Caco-2 (cell line): ENCODE results near the gene MYOD1. TPM values are rescaled to one million over a fixed set of nuclear protein-coding genes. Genes with fewer than 3 reads are reported as not detected.

Source experiments
- BruUV-seq: library from RNA; stranded (reverse); fragments of 400-500 nt; replicated peaks from 2 replicates; lab custom pipeline; 2021; lab: Mats Ljungman, UMichigan
- CTCF ChIA-PET: fragments of 300-600 bp; sonication (Branson Sonifier 250); formaldehyde crosslinking; loops from one replicate; lab custom pipeline; 2022; ENCODE audit warnings: antibody characterized with exemption; lab: Charles Lee
- POLR2A ChIA-PET: fragments of 300-600 bp; sonication (Branson Sonifier 250); formaldehyde crosslinking; loops from one replicate; lab custom pipeline; 2022; ENCODE audit warnings: antibody characterized with exemption; lab: Charles Lee
- DNase-seq, 2 experiments: peaks; one replicate each; pipeline versions ENCODE4 v3.0.0 to v3.0.0-alpha.2; 2020 to 2022
- H3K27me3 ChIP-seq: replicated peaks from 2 replicates; pipeline ENCODE4 v1.6.0; 2011; ENCODE audit warnings: low read length; ENCODE audit not compliant: control insufficient read depth, insufficient read depth
- H3K36me3 ChIP-seq: 2 replicates; pipeline ENCODE4 v1.5.1; 2011; ENCODE audit warnings: low read length; ENCODE audit not compliant: control insufficient read depth, insufficient read depth
- H3K4me1 ChIP-seq: fragments of 250-450 bp; sonication (Bioruptor Pico); 2 replicates; pipeline ENCODE4 v1.5.1; 2020; ENCODE audit warnings: mild to moderate bottlenecking
- H3K4me3 ChIP-seq: 2 replicates; pipeline ENCODE4 v1.5.1; 2011; ENCODE audit warnings: low read depth, mild to moderate bottlenecking, control low read depth, low read length
- H3K9me3 ChIP-seq: fragments of 250-450 bp; sonication (Bioruptor Pico); 2 replicates; pipeline ENCODE4 v1.5.1; 2020; ENCODE audit warnings: mild to moderate bottlenecking, moderate library complexity
- H3K27ac Mint-ChIP-seq: one replicate; pipeline ENCODE4 v1.8.0; 2022; ENCODE audit warnings: mixed read lengths; ENCODE audit not compliant: unreplicated experiment
- H3K27me3 Mint-ChIP-seq: one replicate; pipeline ENCODE4 v1.8.0; 2022; ENCODE audit warnings: mixed read lengths; ENCODE audit not compliant: insufficient read depth, unreplicated experiment
- H3K36me3 Mint-ChIP-seq: one replicate; pipeline ENCODE4 v1.8.0; 2022; ENCODE audit warnings: mild to moderate bottlenecking, mixed read lengths; ENCODE audit not compliant: insufficient read depth, unreplicated experiment
- H3K4me1 Mint-ChIP-seq: one replicate; pipeline ENCODE4 v1.8.0; 2022; ENCODE audit warnings: low read depth, mixed read lengths; ENCODE audit not compliant: unreplicated experiment
- H3K4me3 Mint-ChIP-seq: one replicate; pipeline ENCODE4 v1.8.0; 2022; ENCODE audit warnings: mild to moderate bottlenecking, moderate library complexity, mixed read lengths; ENCODE audit not compliant: unreplicated experiment
- H3K9me3 Mint-ChIP-seq: one replicate; pipeline ENCODE4 v1.8.0; 2022; ENCODE audit warnings: mixed read lengths; ENCODE audit not compliant: unreplicated experiment
- CTCF ChIP-seq, 2 experiments: fragments of 200-600 bp in 1 of 2; IDR thresholded peaks; 1 replicate in 1 of 2; 2 replicates in 1 of 2; pipeline versions ENCODE4 v1.5.1 to v1.8.0; 2011 to 2022; ENCODE audit warnings: antibody characterized with exemption in 1 of 2, control low read depth in 1 of 2, inconsistent platforms in 1 of 2, low read depth in 1 of 2, low read length in 1 of 2, mild to moderate bottlenecking in 1 of 2, moderate library complexity in 1 of 2; ENCODE audit not compliant: insufficient read depth in 1 of 2, severe bottlenecking in 1 of 2, unreplicated experiment in 1 of 2
- intact Hi-C: fragments of 100-400 bp; cut with micrococcal nuclease; formaldehyde crosslinking; loops from one replicate; pipeline ENCODE4 v1.10.0; 2022; ENCODE audit not compliant: unreplicated experiment
- total RNA-seq: library from RNA; stranded (reverse); gene quantifications from 2 replicates; pipeline ENCODE4 v1.2.3, GENCODE V29; 2022

MYOD1 gene
- total RNA-seq, 1 experiment from 2014 or later: not detected

- ChIA-PET POLR2A (no interaction called here), CTCF (no interaction called here)
- H3K9me3 Mint-ChIP-seq: no peaks in the 10 kb centered on the region
- BruUV-seq: no TSS peak
- H3K4me1 Mint-ChIP-seq: no peaks in the 10 kb centered on the region
- intact Hi-C loops: no loop called here
- H3K27me3 Mint-ChIP-seq: peaks cover 10% of the 10 kb centered on the region
- H3K36me3 Mint-ChIP-seq: no peaks in the 10 kb centered on the region
- Histone ChIP-seq H3K27me3 (no peaks in the 10 kb centered on the region; the same call in none of the 2 replicates), H3K4me3 (no peak overlapping the region), H3K36me3 (no peaks in the 10 kb centered on the region), H3K9me3 (no peaks in the 10 kb centered on the region), H3K4me1 (no peaks in the 10 kb centered on the region)
- no peak overlapping the region for H3K27ac Mint-ChIP-seq
- DNase-seq: no peak
- no peak overlapping the region for H3K4me3 Mint-ChIP-seq
- TF ChIP-seq CTCF (IDR thresholded peaks at IDR 0.05; ENCODE audit: insufficient read depth in 1 of 2, low read depth in 1 of 2, low read length in 1 of 2, severe bottlenecking in 1 of 2, unreplicated experiment in 1 of 2): no peak
These were observed 33.0 kb upstream of the MYOD1 start for GRCh38 chr11:17686231-17686980.

GRCh38 chr11:17687946-17688670, 31.3 kb upstream of the MYOD1 start:
- intact Hi-C loops: no loop called here
- POLR2A ChIA-PET: no interaction called here

More at GRCh38 chr11:17687946-17688670, 31.3 kb upstream of the MYOD1 start:
- Histone ChIP-seq H3K27me3 (peaks cover 1% of the 10 kb centered on the region; the same call in 1 of the 2 replicates), H3K36me3 (no peaks in the 10 kb centered on the region), H3K9me3 (no peaks in the 10 kb centered on the region), H3K4me1 (no peaks in the 10 kb centered on the region), H3K4me3 (no peak overlapping the region)
- Mint-ChIP-seq H3K4me3 (no peak overlapping the region), H3K4me1 (no peaks in the 10 kb centered on the region), H3K27me3 (peaks cover 8% of the 10 kb centered on the region), H3K36me3 (no peaks in the 10 kb centered on the region), H3K9me3 (no peaks in the 10 kb centered on the region), H3K27ac (no peak overlapping the region)
- CTCF ChIA-PET: no interaction called here
- DNase-seq: no peak
- no peak for TF ChIP-seq CTCF (IDR thresholded peaks at IDR 0.05; ENCODE audit: insufficient read depth in 1 of 2, low read depth in 1 of 2, low read length in 1 of 2, severe bottlenecking in 1 of 2, unreplicated experiment in 1 of 2)
- no TSS peak for BruUV-seq
